BE2C (cell line): Measurements from ENCODE around the gene RXRA.

ENCODE experiments used
- DNase-seq: peaks from one replicate; pipeline ENCODE4 v3.0.0-alpha.2; 2020
- H3K27me3 ChIP-seq: fragments of 250-450 bp; sonication (Bioruptor Pico); 2 replicates; pipeline ENCODE4 v1.5.1; 2020; ENCODE audit warnings: mild to moderate bottlenecking
- H3K36me3 ChIP-seq: fragments of 250-450 bp; sonication (Bioruptor Pico); 2 replicates; pipeline ENCODE4 v1.5.1; 2020; ENCODE audit warnings: mild to moderate bottlenecking
- H3K4me1 ChIP-seq: fragments of 250-450 bp; sonication (Bioruptor Pico); 2 replicates; pipeline ENCODE4 v1.5.1; 2020
- H3K4me3 ChIP-seq: 2 replicates; pipeline ENCODE4 v1.5.1; 2011; ENCODE audit warnings: low read depth, low read length
- H3K9me3 ChIP-seq: fragments of 250-450 bp; sonication (Bioruptor Pico); 2 replicates; pipeline ENCODE4 v1.5.1; 2020
- CTCF ChIP-seq: IDR thresholded peaks from 2 replicates; pipeline ENCODE4 v1.5.1; 2012; ENCODE audit warnings: mild to moderate bottlenecking, low read depth, low read length

The RXRA gene

GRCh38 chr9:134386951-134387831 is 60.9 kb downstream of the RXRA start:
- Histone ChIP-seq H3K36me3 (no peaks in the 10 kb centered on the region), H3K4me3 (no peak overlapping the region), H3K27me3 (no peaks in the 10 kb centered on the region), H3K9me3 (no peaks in the 10 kb centered on the region), H3K4me1 (peaks cover under 1% of the 10 kb centered on the region)
- DNase-seq: no peak
- TF ChIP-seq CTCF: no peak

GRCh38 chr9:134388289-134388808 is 62.1 kb downstream of the RXRA start:
- no peak for DNase-seq
- Histone ChIP-seq H3K36me3 (no peaks in the 10 kb centered on the region), H3K9me3 (no peaks in the 10 kb centered on the region), H3K27me3 (no peaks in the 10 kb centered on the region), H3K4me3 (no peak overlapping the region), H3K4me1 (no peaks in the 10 kb centered on the region)
- no peak for TF ChIP-seq CTCF

GRCh38 chr9:134388976-134389375 is 62.7 kb downstream of the RXRA start:
- Histone ChIP-seq H3K36me3 (no peaks in the 10 kb centered on the region), H3K4me3 (no peak overlapping the region), H3K27me3 (no peaks in the 10 kb centered on the region), H3K4me1 (no peaks in the 10 kb centered on the region), H3K9me3 (no peaks in the 10 kb centered on the region)
- no peak for DNase-seq
- no peak for TF ChIP-seq CTCF

GRCh38 chr9:134389642-134390041 is 63.4 kb downstream of the RXRA start:
- TF ChIP-seq CTCF: no peak
- Histone ChIP-seq H3K36me3 (no peaks in the 10 kb centered on the region), H3K4me3 (no peak overlapping the region), H3K9me3 (no peaks in the 10 kb centered on the region), H3K27me3 (no peaks in the 10 kb centered on the region), H3K4me1 (no peaks in the 10 kb centered on the region)
- DNase-seq: no peak

GRCh38 chr9:134390537-134390936 is 64.3 kb downstream of the RXRA start:
- H3K9me3 ChIP-seq: no peaks in the 10 kb centered on the region
- H3K27me3 ChIP-seq: no peaks in the 10 kb centered on the region
- H3K36me3 ChIP-seq: no peaks in the 10 kb centered on the region
- H3K4me3 ChIP-seq: no peak overlapping the region
- no peak for TF ChIP-seq CTCF
- DNase-seq: no peak
- no peaks in the 10 kb centered on the region for H3K4me1 ChIP-seq

DNA sequence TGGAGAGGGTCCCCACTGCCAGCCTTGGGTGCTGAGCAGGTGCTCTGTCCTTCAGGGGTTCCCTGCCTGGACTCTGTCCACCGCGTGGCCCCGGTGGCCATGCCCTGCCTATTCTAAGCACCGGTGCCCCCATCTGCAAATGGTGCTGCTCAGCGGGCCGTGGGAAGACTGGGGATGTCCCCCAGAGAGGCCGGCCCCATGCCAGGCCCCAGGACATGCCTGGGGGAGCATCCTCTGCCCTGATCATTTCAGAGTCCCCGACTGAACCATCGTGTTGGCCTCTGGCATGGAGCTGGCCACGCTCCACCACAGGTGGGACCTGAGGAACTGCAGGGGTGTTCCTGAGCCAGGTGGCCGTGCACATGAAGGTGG is 64.7 kb downstream of the RXRA start:
- no peaks in the 10 kb centered on the region for H3K9me3 ChIP-seq
- H3K27me3 ChIP-seq: no peaks in the 10 kb centered on the region
- DNase-seq: no peak
- no peaks in the 10 kb centered on the region for H3K36me3 ChIP-seq
- no peak for TF ChIP-seq CTCF
- H3K4me3 ChIP-seq: no peak overlapping the region
- H3K4me1 ChIP-seq: no peaks in the 10 kb centered on the region
